ENCODE measurements around the gene FFAR4.

The FFAR4 gene

GRCh38 chr10:93601774-93602162 is 35.3 kb downstream of the FFAR4 start:
- peaks cover 59% of the 10 kb centered on the region for H3K27me3 Mint-ChIP-seq
- DNase-seq (no peak), ATAC-seq (no peak)
- H3K9me3 Mint-ChIP-seq, result peaks cover 0 to 6% of the 10 kb centered on the region in 2 donors
- H3K27ac Mint-ChIP-seq, result no peak overlapping the region
- H3K4me3 Mint-ChIP-seq, result no peak overlapping the region
- H3K4me1 Mint-ChIP-seq, result no peaks in the 10 kb centered on the region

GRCh38 chr10:93603023-93603422 is 36.6 kb downstream of the FFAR4 start:
- H3K27ac Mint-ChIP-seq, result no peak overlapping the region
- no peak overlapping the region for H3K4me3 Mint-ChIP-seq
- H3K27me3 Mint-ChIP-seq, result peaks cover 59% of the 10 kb centered on the region
- H3K4me1 Mint-ChIP-seq, result no peaks in the 10 kb centered on the region
- H3K9me3 Mint-ChIP-seq, result peaks cover 6 to 19% of the 10 kb centered on the region in 2 donors
- ATAC-seq, result no peak
- no peak for DNase-seq

GRCh38 chr10:93604146-93604545 is 37.7 kb downstream of the FFAR4 start:
- Mint-ChIP-seq H3K27ac (no peak overlapping the region), H3K4me1 (no peaks in the 10 kb centered on the region), H3K9me3 (peaks cover 6 to 20% of the 10 kb centered on the region in 2 donors), H3K4me3 (no peak overlapping the region), H3K27me3 (peaks cover 61% of the 10 kb centered on the region)
- ATAC-seq, result no peak
- no peak for DNase-seq

DNA sequence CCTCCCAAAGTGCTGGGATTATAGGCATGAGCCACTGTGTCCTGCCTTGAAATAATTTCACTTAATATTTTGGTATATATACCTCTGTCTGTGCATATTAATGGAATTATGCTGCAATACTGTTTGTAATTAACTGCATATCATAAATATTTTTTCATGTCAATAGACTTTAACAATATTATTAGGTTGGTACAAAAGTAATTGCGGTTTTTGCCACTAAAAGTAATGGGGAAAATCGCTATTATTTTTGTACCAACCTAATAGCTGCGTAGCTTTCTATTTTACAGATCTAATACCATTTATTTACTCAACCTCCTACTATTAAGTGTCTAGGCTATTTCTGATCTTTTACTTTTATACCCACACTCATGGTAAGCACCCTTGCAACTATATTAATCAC is 42.0 kb downstream of the FFAR4 start:
- peaks cover 26% of the 10 kb centered on the region for H3K27me3 Mint-ChIP-seq

DNA sequence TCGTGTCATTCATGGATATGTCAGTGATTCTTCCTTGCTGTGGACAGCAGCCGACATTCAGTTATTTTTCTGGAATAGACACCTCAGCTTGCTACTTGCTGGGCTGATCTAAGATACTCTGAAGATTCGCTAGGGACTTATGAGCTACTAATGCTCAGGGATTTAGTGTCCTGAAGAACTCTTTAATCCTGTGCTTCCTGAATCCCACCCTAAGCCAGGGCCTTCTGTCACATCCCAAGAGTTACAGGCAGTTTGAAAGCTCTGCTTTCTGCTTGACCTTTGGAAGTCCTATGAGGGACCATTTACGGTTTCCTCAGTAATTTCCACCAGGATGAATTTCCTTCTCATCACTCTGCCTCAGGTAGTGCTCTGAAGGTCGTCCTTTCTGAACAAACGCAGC is 45.8 kb downstream of the FFAR4 start, which contains the start of gene PDE6C:
TSS of gene PDE6C (plus strand) at position 227 of the 400 bp plus-strand sequence. CDS start 189 bp downstream, outside the sequence.
- no peak for ATAC-seq
- Mint-ChIP-seq H3K4me1 (no peaks in the 10 kb centered on the region), H3K27me3 (peaks cover 7% of the 10 kb centered on the region), H3K9me3 (peaks cover 2 to 8% of the 10 kb centered on the region in 2 donors), H3K27ac (no peak within 1 kb of the TSS), H3K4me3 (no peak within 1 kb of the TSS)
- no peak for DNase-seq

More for the DNA sequence above, 42.0 kb downstream of the FFAR4 start:
- no peak overlapping the region for H3K4me3 Mint-ChIP-seq
- H3K9me3 Mint-ChIP-seq, result peaks cover 6 to 20% of the 10 kb centered on the region in 2 donors
- DNase-seq (no peak), ATAC-seq (no peak)
- no peak overlapping the region for H3K27ac Mint-ChIP-seq
- no peaks in the 10 kb centered on the region for H3K4me1 Mint-ChIP-seq

GRCh38 chr10:93613126-93613525 is 46.7 kb downstream of the FFAR4 start:
- DNase-seq (no peak), ATAC-seq (no peak)
- Mint-ChIP-seq H3K9me3 (no peaks in the 10 kb centered on the region), H3K27me3 (peaks cover 7% of the 10 kb centered on the region), H3K4me3 (no peak overlapping the region), H3K4me1 (no peaks in the 10 kb centered on the region), H3K27ac (no peak overlapping the region)

GRCh38 chr10:93614101-93614825 is 47.8 kb downstream of the FFAR4 start:
- H3K27me3 Mint-ChIP-seq, result peaks cover 6% of the 10 kb centered on the region
- no peak overlapping the region for H3K27ac Mint-ChIP-seq
- no peak for DNase-seq
- no peaks in the 10 kb centered on the region for H3K9me3 Mint-ChIP-seq
- no peak for ATAC-seq
- H3K4me1 Mint-ChIP-seq, result no peaks in the 10 kb centered on the region
- H3K4me3 Mint-ChIP-seq, result no peak overlapping the region

DNA sequence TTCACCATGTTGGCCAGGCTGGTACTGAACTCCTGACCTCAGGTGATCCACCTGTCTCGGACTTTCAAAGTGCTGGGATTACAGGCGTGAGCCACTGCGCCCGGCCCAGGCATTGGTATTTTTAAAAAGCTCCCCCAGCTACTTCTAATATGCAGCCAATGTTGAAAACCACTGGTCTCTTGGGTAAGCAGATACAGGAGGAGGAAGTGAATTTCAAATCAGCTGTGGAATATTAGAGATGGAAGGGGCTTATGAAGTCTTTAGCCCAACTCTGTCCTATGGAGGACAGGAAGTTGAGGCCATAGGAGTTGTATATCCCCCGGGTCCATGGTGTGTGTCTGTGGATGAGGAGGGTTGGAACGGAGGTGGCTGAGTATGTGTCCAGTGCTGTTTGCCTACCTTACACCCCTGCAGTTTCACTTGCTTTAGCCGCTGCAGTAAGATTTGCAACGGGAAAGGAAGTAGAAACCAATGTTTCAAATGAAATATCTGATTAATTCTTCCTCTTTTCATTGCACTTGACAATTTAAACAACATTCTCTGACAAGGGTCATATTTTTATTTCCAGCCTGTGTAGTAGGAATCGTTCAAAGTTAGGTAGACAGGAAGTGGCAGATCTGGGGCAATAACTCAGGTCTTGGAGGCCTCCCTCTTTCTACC is 49.2 kb downstream of the FFAR4 start:
- no peak for ATAC-seq
- Mint-ChIP-seq H3K4me3 (no peak overlapping the region), H3K27me3 (peaks cover 10% of the 10 kb centered on the region), H3K9me3 (no peaks in the 10 kb centered on the region), H3K4me1 (no peaks in the 10 kb centered on the region), H3K27ac (peak overlapping the region in 1 of 2 donors; percentile 22)
- DNase-seq, result no peak

GRCh38 chr10:93620925-93621324 is 54.5 kb downstream of the FFAR4 start:
- no peak overlapping the region for H3K27ac Mint-ChIP-seq
- no peak overlapping the region for H3K4me3 Mint-ChIP-seq

DNA sequence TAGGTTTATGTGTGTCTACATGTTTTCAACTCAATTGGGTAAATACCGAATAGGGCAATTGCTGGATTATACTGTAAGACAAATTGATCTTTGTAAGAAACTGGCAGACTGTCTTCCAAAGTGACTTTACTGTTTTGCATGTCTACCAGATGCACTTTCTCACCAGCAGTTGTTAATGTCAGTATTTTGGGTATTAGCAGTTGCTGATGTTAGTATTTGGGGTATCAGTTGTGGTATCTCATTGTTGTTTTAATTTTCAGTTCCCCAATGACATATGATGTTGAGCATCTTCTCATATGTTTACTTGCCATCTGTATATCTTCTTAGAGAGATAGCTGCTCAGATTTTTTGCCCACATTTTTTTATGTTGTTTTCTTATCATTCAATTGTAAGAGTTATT is 56.5 kb downstream of the FFAR4 start:
- Mint-ChIP-seq H3K9me3 (no peaks in the 10 kb centered on the region), H3K27me3 (peaks cover 27% of the 10 kb centered on the region), H3K27ac (no peak overlapping the region), H3K4me1 (no peaks in the 10 kb centered on the region), H3K4me3 (no peak overlapping the region)
- ATAC-seq (no peak), DNase-seq (no peak)

More at GRCh38 chr10:93620925-93621324, 54.5 kb downstream of the FFAR4 start:
- ATAC-seq, result no peak
- DNase-seq, result no peak
- H3K4me1 Mint-ChIP-seq, result no peaks in the 10 kb centered on the region
- peaks cover 27% of the 10 kb centered on the region for H3K27me3 Mint-ChIP-seq
- H3K9me3 Mint-ChIP-seq, result no peaks in the 10 kb centered on the region

DNA sequence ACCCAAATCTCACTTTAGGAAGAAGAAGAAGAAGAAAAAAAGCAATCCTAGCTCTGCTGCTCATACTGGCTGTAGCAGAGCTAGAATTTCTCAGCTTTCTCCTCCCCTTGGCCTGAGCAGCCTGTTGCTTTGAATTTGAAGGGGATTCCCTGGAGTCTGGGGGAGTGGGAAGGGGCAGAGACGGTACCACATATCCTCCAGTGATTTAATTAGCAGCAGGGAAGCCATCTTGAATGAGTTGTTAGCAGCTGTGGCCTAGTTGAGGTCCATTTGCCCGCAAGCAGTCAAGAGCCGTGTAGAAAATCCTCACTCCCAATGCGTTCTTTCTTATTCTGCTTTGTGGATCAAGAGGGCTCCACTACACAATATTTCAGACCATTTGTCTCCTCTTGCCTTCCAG is 62.4 kb downstream of the FFAR4 start:
- no peak overlapping the region for H3K27ac Mint-ChIP-seq
- H3K27me3 Mint-ChIP-seq, result peaks cover 40% of the 10 kb centered on the region

GRCh38 chr10:93629647-93630305 is 63.3 kb downstream of the FFAR4 start:
- Mint-ChIP-seq H3K4me1 (no peaks in the 10 kb centered on the region), H3K27ac (no peak overlapping the region), H3K9me3 (no peaks in the 10 kb centered on the region), H3K4me3 (no peak overlapping the region), H3K27me3 (peaks cover 36% of the 10 kb centered on the region)
- DNase-seq, result no peak
- no peak for ATAC-seq

More for the DNA sequence above, 62.4 kb downstream of the FFAR4 start:
- ATAC-seq (no peak), DNase-seq (no peak)
- H3K9me3 Mint-ChIP-seq, result no peaks in the 10 kb centered on the region
- no peaks in the 10 kb centered on the region for H3K4me1 Mint-ChIP-seq
- no peak overlapping the region for H3K4me3 Mint-ChIP-seq

DNA sequence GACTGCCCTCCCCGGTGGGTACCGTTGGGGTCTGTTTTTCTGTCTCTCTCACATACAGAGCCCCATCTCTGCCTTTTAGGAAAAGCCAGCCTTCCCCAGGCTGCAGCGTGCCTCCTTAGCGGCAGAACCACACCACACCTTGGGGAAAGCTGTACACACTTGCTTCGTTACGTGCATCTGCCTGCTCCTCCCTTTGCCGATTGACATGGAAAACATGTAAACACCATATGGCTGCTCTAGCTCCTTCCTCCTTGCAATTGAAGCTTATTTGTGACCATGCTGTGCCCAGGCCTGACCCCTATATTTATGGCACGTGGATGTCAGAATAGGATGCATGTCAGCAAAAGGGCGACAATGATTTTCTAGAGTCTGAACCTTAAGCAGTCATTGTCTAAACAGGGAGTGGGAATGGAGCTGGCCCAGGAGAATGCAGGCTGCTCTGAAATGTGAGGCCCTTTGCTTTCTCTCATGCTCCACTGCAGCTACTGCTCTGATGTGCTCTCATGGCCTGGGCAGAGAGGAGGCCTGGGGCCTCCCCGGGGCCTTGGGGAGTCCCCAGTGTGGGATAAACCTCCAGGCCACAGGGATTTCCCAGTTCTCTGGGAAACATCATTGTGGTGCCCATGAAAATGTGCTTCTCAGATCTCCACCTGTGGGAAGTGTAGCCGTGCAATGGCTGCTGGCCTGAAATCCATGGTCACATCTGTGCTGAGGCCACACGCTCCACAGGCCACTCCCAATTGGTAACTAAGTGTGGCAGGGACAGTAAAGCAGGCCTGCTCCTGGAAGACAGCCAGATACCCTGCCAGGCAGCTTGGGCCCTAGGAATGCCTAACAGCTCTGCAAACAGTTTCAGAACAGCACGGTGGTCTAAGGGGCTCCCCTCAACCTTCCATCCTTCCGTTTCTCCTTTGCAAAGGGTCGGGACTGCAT is 64.4 kb downstream of the FFAR4 start:
- Mint-ChIP-seq H3K9me3 (no peaks in the 10 kb centered on the region), H3K4me3 (no peak overlapping the region), H3K27me3 (peaks cover 31% of the 10 kb centered on the region), H3K27ac (peak overlapping the region in 1 of 2 donors; percentile 8), H3K4me1 (no peaks in the 10 kb centered on the region)
- ATAC-seq (no peak), DNase-seq (no peak)
